Measurements from ENCODE around the gene MYO1C.

Gene MYO1C

DNA sequence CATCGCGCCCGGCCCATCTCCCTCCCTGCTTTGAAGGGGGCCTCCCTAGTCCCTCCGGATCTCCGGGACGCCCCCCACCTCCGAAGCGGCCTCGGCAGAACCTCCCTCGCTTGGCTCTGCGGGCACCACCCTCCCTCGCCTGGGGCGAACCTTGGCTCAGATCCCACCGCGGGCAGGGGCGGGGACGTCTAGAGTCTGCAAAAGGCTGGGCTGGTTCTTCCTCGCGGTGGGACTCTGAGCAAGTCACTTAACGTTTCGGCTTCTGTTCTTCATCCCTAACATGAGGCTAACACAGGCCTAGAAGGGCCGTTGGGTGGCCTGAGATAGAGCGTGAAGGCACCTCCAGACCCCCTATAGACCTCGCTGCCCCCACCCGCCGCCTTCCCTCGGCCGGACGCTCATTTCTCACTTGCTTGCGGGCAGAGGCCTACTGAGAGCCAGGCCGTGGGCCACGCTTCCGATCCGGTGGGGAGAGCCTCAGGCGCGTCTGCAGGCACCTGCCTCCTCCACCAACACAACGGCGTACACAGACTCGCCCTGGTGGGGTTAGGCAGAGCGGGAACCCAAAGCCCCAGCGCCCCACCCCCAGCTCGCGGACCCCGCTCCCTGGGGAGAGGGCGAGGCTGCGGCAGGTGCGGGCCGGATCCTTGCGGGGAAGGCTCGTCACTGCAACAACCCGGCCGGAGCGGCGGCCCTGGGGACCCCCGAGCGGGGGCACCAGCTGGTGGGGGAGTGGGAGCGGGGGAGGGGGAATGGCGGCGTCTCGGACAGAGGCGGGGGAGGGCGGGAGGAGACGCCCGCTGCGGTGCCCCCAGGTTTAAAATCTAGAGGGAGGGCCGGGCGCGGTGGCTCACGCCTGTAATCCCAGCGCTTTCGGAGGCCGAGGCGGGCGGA, 5.4 kb downstream of the MYO1C start:
- TF ChIP-seq NFIC (IDR thresholded peaks at IDR 0.05) = peak; percentile 85
- TF ChIP-seq TCF12 (IDR thresholded peaks at IDR 0.05; ENCODE audit: low read depth) = 0 out of 2 replicates have a peak, but pooled peaks have one; percentile 8
- TF ChIP-seq ZBTB7A (IDR thresholded peaks at IDR 0.05; ENCODE audit: low read depth) = peak; percentile 65
- TF ChIP-seq CREB1 (IDR thresholded peaks at IDR 0.05; ENCODE audit: low read depth) = no peak
- TF ChIP-seq CEBPB (IDR thresholded peaks at IDR 0.05) = no peak
- no peak for TF ChIP-seq FOXM1 (IDR thresholded peaks at IDR 0.05; ENCODE audit: borderline replicate concordance, low read depth)
- TF ChIP-seq YY1 (IDR thresholded peaks at IDR 0.05; ENCODE audit: low read depth) = no peak
- TF ChIP-seq, protein P1, sequence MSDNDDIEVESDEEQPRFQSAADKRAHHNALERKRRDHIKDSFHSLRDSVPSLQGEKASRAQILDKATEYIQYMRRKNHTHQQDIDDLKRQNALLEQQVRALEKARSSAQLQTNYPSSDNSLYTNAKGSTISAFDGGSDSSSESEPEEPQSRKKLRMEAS (IDR thresholded peaks at IDR 0.05) = peak; percentile 37; the same call in 1 of the 2 replicates
- TF ChIP-seq RAD21 (IDR thresholded peaks at IDR 0.05; ENCODE audit: low read depth) = no peak
- TF ChIP-seq, protein P2, sequence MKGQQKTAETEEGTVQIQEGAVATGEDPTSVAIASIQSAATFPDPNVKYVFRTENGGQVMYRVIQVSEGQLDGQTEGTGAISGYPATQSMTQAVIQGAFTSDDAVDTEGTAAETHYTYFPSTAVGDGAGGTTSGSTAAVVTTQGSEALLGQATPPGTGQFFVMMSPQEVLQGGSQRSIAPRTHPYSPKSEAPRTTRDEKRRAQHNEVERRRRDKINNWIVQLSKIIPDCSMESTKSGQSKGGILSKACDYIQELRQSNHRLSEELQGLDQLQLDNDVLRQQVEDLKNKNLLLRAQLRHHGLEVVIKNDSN (IDR thresholded peaks at IDR 0.05) = no peak
- TF ChIP-seq EGR1 (IDR thresholded peaks at IDR 0.05) = no peak

DNA sequence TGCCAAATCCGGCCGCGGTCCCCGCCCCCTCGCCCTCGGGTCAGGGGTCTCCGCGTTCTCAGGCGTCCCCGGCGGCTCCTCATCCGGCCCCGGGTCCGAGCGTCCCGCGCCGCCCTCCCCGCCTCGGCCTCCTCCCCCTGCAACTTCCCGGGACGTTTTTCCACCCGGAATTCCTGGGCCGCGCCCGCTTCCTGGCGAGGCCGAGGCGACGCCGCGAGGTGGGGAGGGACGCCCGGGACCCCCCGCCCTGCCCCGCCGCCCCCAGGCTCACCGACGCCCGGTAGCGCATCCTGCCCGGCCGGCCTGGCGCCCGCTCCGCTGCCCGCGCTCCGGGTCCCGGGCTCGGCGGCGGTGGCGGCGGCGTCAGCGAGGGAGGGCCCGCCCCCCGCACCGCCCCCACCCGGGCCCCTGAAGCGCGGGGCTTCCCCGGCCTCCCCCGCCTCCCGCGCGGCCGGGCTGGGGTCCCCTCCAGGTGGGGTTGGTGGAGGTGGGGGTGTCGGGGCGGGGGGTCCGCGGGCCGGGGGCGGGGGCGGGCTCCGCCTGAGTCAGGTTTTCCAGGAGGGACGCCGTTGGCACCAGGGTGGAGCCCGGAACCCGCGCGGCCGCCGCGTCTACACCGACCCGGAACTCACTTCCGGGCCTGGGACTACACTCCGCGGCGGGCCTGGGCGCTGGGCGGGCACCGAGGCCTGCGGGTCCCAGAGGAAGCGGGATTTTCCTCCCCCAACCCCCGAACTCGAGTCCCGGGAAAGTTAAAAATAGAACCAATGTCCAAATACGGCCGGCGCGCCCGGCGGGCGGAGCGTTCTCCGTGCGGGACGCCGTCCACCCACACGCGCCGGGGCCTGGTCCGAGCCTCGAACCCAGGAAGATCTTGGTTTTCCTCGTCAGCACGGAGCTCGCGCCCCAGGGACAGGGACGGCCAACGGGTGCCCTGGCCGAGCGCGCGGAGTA, 6.8 kb downstream of the MYO1C start:
- TF ChIP-seq CEBPB (IDR thresholded peaks at IDR 0.05) = no peak
- TF ChIP-seq NFIC (IDR thresholded peaks at IDR 0.05) = no peak
- no peak for TF ChIP-seq FOXM1 (IDR thresholded peaks at IDR 0.05; ENCODE audit: borderline replicate concordance, low read depth)
- peak; percentile 34; the same call in 1 of the 2 replicates for TF ChIP-seq TEAD4 (IDR thresholded peaks at IDR 0.05)
- no peak; the same call in 1 of the 2 replicates for TF ChIP-seq TAF1 (IDR thresholded peaks at IDR 0.05; ENCODE audit: low read depth)
- no peak for TF ChIP-seq CREB1 (IDR thresholded peaks at IDR 0.05; ENCODE audit: low read depth)
- TF ChIP-seq, protein P1 (IDR thresholded peaks at IDR 0.05) = peak; percentile 36
- no peak; the same call in 1 of the 2 replicates for TF ChIP-seq TCF12 (IDR thresholded peaks at IDR 0.05; ENCODE audit: low read depth)
- TF ChIP-seq ZBTB7A (IDR thresholded peaks at IDR 0.05; ENCODE audit: low read depth) = peak; percentile 87; the same call in 1 of the 2 replicates
- no peak for TF ChIP-seq YY1 (IDR thresholded peaks at IDR 0.05; ENCODE audit: low read depth)
- no peak for TF ChIP-seq RAD21 (IDR thresholded peaks at IDR 0.05; ENCODE audit: low read depth)
- TF ChIP-seq, protein P3, sequence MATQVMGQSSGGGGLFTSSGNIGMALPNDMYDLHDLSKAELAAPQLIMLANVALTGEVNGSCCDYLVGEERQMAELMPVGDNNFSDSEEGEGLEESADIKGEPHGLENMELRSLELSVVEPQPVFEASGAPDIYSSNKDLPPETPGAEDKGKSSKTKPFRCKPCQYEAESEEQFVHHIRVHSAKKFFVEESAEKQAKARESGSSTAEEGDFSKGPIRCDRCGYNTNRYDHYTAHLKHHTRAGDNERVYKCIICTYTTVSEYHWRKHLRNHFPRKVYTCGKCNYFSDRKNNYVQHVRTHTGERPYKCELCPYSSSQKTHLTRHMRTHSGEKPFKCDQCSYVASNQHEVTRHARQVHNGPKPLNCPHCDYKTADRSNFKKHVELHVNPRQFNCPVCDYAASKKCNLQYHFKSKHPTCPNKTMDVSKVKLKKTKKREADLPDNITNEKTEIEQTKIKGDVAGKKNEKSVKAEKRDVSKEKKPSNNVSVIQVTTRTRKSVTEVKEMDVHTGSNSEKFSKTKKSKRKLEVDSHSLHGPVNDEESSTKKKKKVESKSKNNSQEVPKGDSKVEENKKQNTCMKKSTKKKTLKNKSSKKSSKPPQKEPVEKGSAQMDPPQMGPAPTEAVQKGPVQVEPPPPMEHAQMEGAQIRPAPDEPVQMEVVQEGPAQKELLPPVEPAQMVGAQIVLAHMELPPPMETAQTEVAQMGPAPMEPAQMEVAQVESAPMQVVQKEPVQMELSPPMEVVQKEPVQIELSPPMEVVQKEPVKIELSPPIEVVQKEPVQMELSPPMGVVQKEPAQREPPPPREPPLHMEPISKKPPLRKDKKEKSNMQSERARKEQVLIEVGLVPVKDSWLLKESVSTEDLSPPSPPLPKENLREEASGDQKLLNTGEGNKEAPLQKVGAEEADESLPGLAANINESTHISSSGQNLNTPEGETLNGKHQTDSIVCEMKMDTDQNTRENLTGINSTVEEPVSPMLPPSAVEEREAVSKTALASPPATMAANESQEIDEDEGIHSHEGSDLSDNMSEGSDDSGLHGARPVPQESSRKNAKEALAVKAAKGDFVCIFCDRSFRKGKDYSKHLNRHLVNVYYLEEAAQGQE (IDR thresholded peaks at IDR 0.05; ENCODE audit: low read depth) = no peak
- TF ChIP-seq EP300 (IDR thresholded peaks at IDR 0.05; ENCODE audit: borderline replicate concordance) = no peak
- TF ChIP-seq, protein P2 (IDR thresholded peaks at IDR 0.05) = no peak
- peak; percentile 57 for TF ChIP-seq EGR1 (IDR thresholded peaks at IDR 0.05)

DNA sequence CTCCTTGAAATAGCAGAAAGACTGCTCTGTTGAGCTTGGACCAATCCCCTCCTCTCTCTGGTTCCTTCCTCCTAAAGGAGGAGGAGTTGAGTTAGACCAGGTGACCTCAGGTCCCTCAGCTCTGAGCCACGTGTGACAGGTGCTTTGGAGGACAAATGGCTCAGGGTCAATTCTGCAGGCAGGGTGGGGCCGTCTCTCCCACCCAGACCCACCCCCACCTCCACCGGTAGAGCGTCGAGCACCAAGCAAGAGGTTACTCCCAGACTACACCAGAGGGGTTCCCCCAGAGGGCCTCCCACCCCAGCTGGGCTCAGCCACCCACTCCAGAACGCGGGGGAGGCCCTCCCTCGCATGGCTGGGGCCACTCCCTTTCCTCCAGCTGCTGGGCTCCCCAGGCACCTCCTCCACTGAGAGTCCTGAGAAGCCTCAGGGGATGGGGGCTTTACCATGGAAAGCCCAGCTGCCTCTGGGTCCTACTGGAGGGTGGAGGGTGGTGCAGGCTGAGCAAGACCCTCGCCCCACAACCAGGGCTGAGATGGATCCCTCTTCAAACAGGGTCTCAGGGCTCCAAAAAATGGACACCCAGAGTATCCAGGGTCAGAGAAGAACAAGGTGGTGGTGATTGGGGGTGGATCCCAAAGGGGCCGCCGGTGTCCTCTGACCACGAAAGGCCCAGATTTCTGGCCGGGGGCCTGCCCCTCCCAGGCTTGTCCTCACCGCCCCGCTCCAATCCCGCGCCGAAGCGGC, 7.6 kb downstream of the MYO1C start:
- TF ChIP-seq, protein P2 (IDR thresholded peaks at IDR 0.05) = peak; percentile 83
- no peak for TF ChIP-seq FOXM1 (IDR thresholded peaks at IDR 0.05; ENCODE audit: borderline replicate concordance, low read depth)
- peak; percentile 27 for TF ChIP-seq TCF12 (IDR thresholded peaks at IDR 0.05; ENCODE audit: low read depth)
- peak; percentile 5; the same call in 1 of the 2 replicates for TF ChIP-seq EP300 (IDR thresholded peaks at IDR 0.05; ENCODE audit: borderline replicate concordance)
- peak; percentile 92 for TF ChIP-seq EGR1 (IDR thresholded peaks at IDR 0.05)
- TF ChIP-seq, protein P1 (IDR thresholded peaks at IDR 0.05) = peak; percentile 88
- TF ChIP-seq TAF1 (IDR thresholded peaks at IDR 0.05; ENCODE audit: low read depth) = 0 out of 2 replicates have a peak, but pooled peaks have one; percentile 18
- TF ChIP-seq NFIC (IDR thresholded peaks at IDR 0.05) = no peak
- peak; percentile 47; the same call in 1 of the 2 replicates for TF ChIP-seq TEAD4 (IDR thresholded peaks at IDR 0.05)
- no peak for TF ChIP-seq YY1 (IDR thresholded peaks at IDR 0.05; ENCODE audit: low read depth)

DNA sequence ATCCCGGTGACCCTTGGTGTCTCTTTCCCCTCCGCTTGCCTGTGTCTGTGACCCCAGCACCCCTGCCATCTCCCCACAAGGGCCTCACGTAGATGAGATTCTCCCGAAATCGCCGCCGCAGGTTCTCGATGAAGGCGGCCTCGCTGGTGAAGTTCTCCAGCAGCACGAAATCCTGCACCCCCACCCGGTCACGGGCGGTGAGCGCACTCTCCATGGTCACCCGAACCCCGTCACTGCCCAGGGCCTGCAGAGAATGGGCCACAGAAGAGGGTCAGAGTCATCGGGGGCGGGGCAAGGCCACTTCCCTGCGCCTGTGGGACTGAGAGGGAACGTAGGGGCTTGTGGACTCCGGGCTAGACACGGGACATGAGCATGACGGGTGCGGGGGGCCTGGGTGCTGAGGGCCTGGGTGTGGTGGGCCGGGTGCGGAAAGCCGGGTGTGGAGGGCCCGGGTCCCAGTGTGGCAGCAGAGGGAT, 8.4 kb downstream of the MYO1C start:
- TF ChIP-seq EP300 (IDR thresholded peaks at IDR 0.05; ENCODE audit: borderline replicate concordance) (no peak), FOXM1 (IDR thresholded peaks at IDR 0.05; ENCODE audit: borderline replicate concordance, low read depth) (no peak), TAF1 (IDR thresholded peaks at IDR 0.05; ENCODE audit: low read depth) (no peak), ZBTB7A (IDR thresholded peaks at IDR 0.05; ENCODE audit: low read depth) (no peak)

DNA sequence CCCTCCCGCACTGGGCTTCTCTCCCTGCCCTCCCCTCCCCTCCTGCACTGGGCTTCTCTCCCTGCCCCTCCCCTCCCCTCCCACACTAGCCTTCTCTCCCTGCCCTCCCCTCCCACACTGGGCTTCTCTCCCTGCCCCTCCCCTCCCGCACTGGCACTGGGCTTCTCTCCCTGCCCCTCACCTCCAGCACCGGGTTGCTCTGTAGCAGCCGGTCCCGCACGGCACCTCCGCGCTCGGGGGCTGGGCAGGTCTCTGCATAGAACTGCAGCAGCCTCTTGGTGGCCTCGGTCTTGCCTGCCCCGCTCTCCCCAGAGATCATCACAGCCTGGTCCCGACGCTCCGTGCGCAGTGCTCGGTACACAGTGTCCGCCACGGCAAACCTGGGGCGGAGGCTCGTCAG, 9.8 kb downstream of the MYO1C start:
- TF ChIP-seq, protein P1 (IDR thresholded peaks at IDR 0.05) = no peak
- TF ChIP-seq CEBPB (IDR thresholded peaks at IDR 0.05) = no peak
- TF ChIP-seq, protein P3 (IDR thresholded peaks at IDR 0.05; ENCODE audit: low read depth) = no peak
- no peak for TF ChIP-seq ZBTB7A (IDR thresholded peaks at IDR 0.05; ENCODE audit: low read depth)
- TF ChIP-seq, protein P2 (IDR thresholded peaks at IDR 0.05) = no peak
- no peak for TF ChIP-seq TAF1 (IDR thresholded peaks at IDR 0.05; ENCODE audit: low read depth)
- no peak for TF ChIP-seq TCF12 (IDR thresholded peaks at IDR 0.05; ENCODE audit: low read depth)
- TF ChIP-seq RAD21 (IDR thresholded peaks at IDR 0.05; ENCODE audit: low read depth) = no peak
- no peak for TF ChIP-seq FOXM1 (IDR thresholded peaks at IDR 0.05; ENCODE audit: borderline replicate concordance, low read depth)
- TF ChIP-seq EGR1 (IDR thresholded peaks at IDR 0.05) = no peak
- no peak for TF ChIP-seq EP300 (IDR thresholded peaks at IDR 0.05; ENCODE audit: borderline replicate concordance)
- no peak for TF ChIP-seq TEAD4 (IDR thresholded peaks at IDR 0.05)
- TF ChIP-seq NFIC (IDR thresholded peaks at IDR 0.05) = no peak
